ENCODE results near the gene VIM. TPM values are rescaled to one million over a fixed set of nuclear protein-coding genes. Genes with fewer than 3 reads are reported as not detected.
"Not testable (repeated sequence)": the region's sequence is repeated elsewhere in the genome, so short reads cannot be mapped to it uniquely, and the experiment has no call there.

The VIM gene
- total RNA-seq, 2 donors from 2014 or later, result 1,022 to 1,600 TPM

DNA sequence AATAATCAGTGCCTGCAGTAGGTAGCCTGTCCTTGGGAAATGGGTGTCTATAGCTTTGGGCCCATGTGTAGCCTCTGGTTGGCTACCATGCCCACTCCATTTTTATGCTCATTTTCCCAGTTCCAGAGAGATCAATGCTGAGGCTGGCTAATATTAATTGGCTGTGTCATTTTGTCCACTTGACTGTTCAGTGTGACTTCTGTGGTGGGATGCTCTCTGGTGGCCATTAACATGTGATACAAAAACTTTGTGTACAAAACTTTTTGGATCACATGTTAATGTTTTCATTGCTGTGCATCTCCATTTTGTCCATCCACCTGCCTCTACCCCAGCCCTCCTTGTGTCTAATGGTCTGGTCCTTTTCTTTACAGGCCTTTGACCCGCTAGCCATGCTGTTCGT, 22.7 kb downstream of the VIM start:
- Histone ChIP-seq H3K9me3 (no peaks in the 10 kb centered on the region), H3K4me3 (no peak overlapping the region), H3K27ac (no peak overlapping the region), H3K4me1 (no peaks in the 10 kb centered on the region), H3K27me3 (no peaks in the 10 kb centered on the region), H3K36me3 (no peaks in the 10 kb centered on the region)
- TF ChIP-seq, protein P1, sequence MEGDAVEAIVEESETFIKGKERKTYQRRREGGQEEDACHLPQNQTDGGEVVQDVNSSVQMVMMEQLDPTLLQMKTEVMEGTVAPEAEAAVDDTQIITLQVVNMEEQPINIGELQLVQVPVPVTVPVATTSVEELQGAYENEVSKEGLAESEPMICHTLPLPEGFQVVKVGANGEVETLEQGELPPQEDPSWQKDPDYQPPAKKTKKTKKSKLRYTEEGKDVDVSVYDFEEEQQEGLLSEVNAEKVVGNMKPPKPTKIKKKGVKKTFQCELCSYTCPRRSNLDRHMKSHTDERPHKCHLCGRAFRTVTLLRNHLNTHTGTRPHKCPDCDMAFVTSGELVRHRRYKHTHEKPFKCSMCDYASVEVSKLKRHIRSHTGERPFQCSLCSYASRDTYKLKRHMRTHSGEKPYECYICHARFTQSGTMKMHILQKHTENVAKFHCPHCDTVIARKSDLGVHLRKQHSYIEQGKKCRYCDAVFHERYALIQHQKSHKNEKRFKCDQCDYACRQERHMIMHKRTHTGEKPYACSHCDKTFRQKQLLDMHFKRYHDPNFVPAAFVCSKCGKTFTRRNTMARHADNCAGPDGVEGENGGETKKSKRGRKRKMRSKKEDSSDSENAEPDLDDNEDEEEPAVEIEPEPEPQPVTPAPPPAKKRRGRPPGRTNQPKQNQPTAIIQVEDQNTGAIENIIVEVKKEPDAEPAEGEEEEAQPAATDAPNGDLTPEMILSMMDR (IDR thresholded peaks at IDR 0.05), result peak in 1 of 2 donors; percentile 39
- no peak for DNase-seq (ENCODE audit: low spot score)

DNA sequence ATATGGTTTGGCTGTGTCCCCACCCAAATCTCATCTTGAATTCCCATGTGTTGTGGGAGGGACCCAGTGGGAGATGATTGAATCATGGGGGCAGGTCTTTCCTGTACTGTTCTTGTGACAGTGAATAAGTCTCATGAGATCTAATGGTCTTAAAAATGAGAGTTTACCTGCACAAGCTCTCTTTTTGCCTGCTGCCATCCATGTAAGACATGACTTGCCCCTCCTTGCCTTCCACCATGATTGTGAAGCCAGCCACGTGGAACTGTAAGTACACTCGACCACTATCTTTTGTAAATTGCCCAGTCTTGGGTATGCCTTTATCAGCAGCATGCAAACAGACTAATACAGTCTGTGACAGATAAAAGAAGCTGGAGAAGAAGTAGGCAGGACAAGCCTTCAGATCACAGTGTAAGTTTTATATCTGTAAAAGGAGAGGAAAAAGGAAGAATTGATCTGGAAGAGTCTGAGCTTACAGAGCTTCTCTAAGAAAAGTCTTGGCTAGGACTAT, 26.6 kb downstream of the VIM start:
- not testable (repeated sequence) for DNase-seq (ENCODE audit: low spot score)

DNA sequence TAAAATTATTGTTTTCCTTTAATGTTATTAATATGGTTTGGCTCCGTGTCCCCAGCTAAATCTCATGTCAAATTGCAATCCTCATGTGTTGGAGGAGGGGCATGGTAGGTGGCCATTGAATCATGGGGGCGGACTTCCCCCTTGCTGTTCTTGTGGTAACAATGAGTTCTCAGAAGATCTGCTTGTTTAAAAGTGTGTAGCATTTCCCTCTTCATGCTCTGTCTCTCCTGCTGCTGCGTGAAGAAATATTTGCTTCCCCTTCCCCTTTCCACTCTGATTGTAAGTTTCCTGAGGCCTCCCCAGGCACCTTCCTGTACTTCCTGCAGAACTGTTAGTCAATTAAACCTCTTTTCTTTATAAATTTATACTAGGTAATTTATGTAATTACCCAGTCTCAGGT, 27.5 kb downstream of the VIM start:
- no peak for DNase-seq (ENCODE audit: low spot score)
- H3K4me1 ChIP-seq, result no peaks in the 10 kb centered on the region
- no peaks in the 10 kb centered on the region for H3K36me3 ChIP-seq
- no peaks in the 10 kb centered on the region for H3K9me3 ChIP-seq
- TF ChIP-seq, protein P1 (IDR thresholded peaks at IDR 0.05), result no peak
- H3K27ac ChIP-seq, result no peak overlapping the region
- no peaks in the 10 kb centered on the region for H3K27me3 ChIP-seq
- no peak overlapping the region for H3K4me3 ChIP-seq

More for the DNA sequence above, 26.6 kb downstream of the VIM start:
- H3K36me3 ChIP-seq, H3K27me3 ChIP-seq, H3K9me3 ChIP-seq, H3K27ac ChIP-seq, H3K4me1 ChIP-seq, H3K4me3 ChIP-seq: not testable (repeated sequence)

DNA sequence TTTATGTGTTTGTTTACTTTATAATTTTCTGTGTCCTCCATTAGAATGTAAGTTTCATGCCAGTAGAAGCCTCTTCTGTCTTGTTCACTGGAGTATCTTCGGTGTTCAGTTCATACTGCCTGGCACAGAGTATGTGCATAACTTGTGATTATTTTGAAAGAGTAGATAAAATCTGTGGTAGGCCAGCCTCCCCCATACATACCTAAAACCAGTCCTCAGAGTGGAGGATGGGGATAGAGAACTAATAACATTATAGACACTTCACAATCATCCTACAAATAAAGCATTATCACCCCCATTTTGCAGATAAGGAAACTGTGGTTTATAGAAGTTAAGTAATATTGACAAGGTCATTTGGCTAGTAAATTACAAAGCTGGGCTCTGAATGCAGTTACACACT, 28.0 kb downstream of the VIM start:
- TF ChIP-seq, protein P1 (IDR thresholded peaks at IDR 0.05), result no peak
- no peak overlapping the region for H3K4me3 ChIP-seq
- no peaks in the 10 kb centered on the region for H3K36me3 ChIP-seq
- H3K4me1 ChIP-seq, result no peaks in the 10 kb centered on the region
- DNase-seq (ENCODE audit: low spot score), result no peak
- no peak overlapping the region for H3K27ac ChIP-seq
- H3K27me3 ChIP-seq, result no peaks in the 10 kb centered on the region
- H3K9me3 ChIP-seq, result no peaks in the 10 kb centered on the region

DNA sequence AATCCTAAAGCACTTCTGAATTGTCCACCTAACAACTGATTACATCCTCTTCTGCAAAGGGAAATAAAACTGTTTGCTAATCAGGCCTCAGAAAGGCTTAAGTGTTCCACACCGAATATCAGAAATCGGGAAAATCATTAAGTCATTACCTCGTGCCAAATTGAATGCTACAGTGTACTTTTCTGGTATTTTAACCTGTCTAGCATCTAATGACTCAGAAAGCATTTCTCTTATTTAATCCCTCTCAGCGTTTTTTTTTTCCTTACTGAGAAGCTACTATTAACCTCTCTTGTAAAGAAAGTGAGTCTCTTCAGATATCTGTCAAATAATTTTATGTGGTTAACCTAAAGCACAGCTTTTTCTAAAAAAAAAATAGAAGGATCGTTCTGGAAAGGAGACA, 28.6 kb downstream of the VIM start:
- Histone ChIP-seq H3K27ac (no peak overlapping the region), H3K4me1 (no peaks in the 10 kb centered on the region), H3K27me3 (no peaks in the 10 kb centered on the region), H3K36me3 (no peaks in the 10 kb centered on the region), H3K9me3 (peaks cover 0 to 4% of the 10 kb centered on the region in 2 donors), H3K4me3 (no peak overlapping the region)
- TF ChIP-seq, protein P1 (IDR thresholded peaks at IDR 0.05), result no peak
- DNase-seq (ENCODE audit: low spot score), result no peak

DNA sequence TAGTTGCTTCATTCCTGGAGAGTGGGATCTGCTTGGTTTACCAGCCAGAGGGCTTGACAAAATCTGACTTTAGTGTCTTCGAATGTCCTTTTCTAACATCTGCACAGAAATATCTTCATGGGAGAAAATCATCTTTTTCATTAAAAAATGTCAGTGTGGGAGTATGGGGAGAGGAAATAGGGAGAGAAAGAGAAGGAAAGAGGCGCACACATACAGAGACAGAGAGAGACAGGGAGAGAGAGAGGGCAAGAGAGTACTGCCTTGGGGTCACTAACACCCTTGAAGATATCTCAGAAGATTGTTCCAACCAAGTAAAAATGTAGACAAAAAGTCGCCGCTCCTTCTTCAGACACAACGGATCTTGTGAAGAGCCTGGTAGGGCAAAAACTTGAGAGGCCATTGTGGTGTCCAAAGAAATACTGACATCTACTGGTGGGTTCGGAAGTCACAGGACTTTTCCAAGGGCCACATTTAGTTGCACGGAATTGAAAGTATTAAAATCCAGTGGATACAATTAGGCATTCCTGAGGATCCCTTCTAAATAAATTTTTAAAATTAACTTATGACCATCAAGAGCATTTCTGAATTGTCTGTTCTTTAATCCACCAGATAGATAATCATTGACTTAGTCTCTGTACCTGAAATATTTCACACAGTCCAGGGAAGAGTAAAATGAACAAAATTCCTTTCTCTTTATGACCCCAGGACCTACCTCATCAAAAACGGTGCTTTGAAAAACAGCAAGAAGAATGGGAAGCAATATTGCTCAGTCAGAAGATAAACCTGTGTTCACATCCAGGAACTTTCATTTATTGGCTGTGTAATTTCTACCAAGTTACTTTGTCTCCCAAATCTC, 29.7 kb downstream of the VIM start:
- H3K4me1 ChIP-seq, result no peaks in the 10 kb centered on the region
- TF ChIP-seq, protein P1 (IDR thresholded peaks at IDR 0.05), result peak; percentile 54 to 86
- H3K4me3 ChIP-seq, result no peak overlapping the region
- H3K36me3 ChIP-seq, result no peaks in the 10 kb centered on the region
- no peak overlapping the region for H3K27ac ChIP-seq
- H3K9me3 ChIP-seq, result peaks cover 4 to 15% of the 10 kb centered on the region in 2 donors
- H3K27me3 ChIP-seq, result no peaks in the 10 kb centered on the region
- peak; percentile 72 for DNase-seq (ENCODE audit: low spot score)
